Spleen (tissue), 7 donors: ENCODE measurements around the gene ZNF254.

Source experiments
- CTCF ChIP-seq, 11 experiments: fragments of 200-600 bp in 7 of 11; fragments of 450-650 bp in 4 of 11; sonication (generic) in 4 of 11; IDR thresholded peaks in 8 of 11; conservative IDR thresholded peaks in 3 of 11; 1 replicate in 7 of 11; 2 replicates in 4 of 11; pipeline versions ENCODE4 v1.4.0 to v1.8.0; 2016 to 2021; ENCODE audit warnings: antibody characterized with exemption in 11 of 11, inconsistent platforms in 4 of 11, mild to moderate bottlenecking in 1 of 11
- POLR2A ChIP-seq, 3 donors: fragments of 450-650 bp; IDR thresholded peaks; one replicate each; pipeline ENCODE4 v1.5.1; 2017; ENCODE audit warnings: antibody characterized with exemption in 3 of 3, mild to moderate bottlenecking in 1 of 3
- donor health status: DM: no; HTN: no; CAD: no; lungs with moderate emphysema.
- donor health status: DM: no; HTN: no; CAD: no.
- donor health status: DM: no; HTN: no; CAD: no.

- TF ChIP-seq CTCF (IDR thresholded peaks at IDR 0.05 in 8 of 11, conservative IDR thresholded peaks at IDR 0.05 in 3 of 11), result no peak
- TF ChIP-seq POLR2A (IDR thresholded peaks at IDR 0.05), result no peak
Measured at GRCh38 chr19:24073807-24074206, 13.2 kb upstream of the ZNF254 start.
